Osteoblast (primary cell): ENCODE results near the gene RFX2. TPM values are rescaled to one million over a fixed set of nuclear protein-coding genes. Genes with fewer than 3 reads are reported as not detected.
A peak's percentile ranks its signal among the peaks of the same experiment; 100 is the strongest.
"Not testable (repeated sequence)": the region's sequence is repeated elsewhere in the genome, so short reads cannot be mapped to it uniquely, and the experiment has no call there.

Experiments used
- DNase-seq: peaks from one replicate; pipeline ENCODE4 v3.0.0; 2011; ENCODE audit warnings: low spot score, mixed read lengths; ENCODE audit not compliant: insufficient read length; ENCODE audit errors: missing footprints
- H2AFZ ChIP-seq: 2 replicates; pipeline ENCODE4 v1.6.0; 2011; ENCODE audit warnings: mild to moderate bottlenecking, low read length
- H3K27ac ChIP-seq: 2 replicates; pipeline ENCODE4 v1.5.1; 2011; ENCODE audit warnings: mild to moderate bottlenecking, low read depth, low read length, moderate library complexity
- H3K27me3 ChIP-seq: 2 replicates; pipeline ENCODE4 v1.6.0; 2012; ENCODE audit warnings: mild to moderate bottlenecking, control low read depth, inconsistent platforms, low read length, moderate library complexity; ENCODE audit not compliant: insufficient read depth
- H3K36me3 ChIP-seq: 2 replicates; pipeline ENCODE4 v1.5.1; 2011; ENCODE audit warnings: mild to moderate bottlenecking, low read length, control low read depth, moderate library complexity; ENCODE audit not compliant: insufficient read depth
- H3K4me1 ChIP-seq: 2 replicates; pipeline ENCODE4 v1.5.1; 2011; ENCODE audit warnings: mild to moderate bottlenecking, low read length, control low read depth, moderate library complexity; ENCODE audit not compliant: insufficient read depth
- H3K4me2 ChIP-seq: 2 replicates; pipeline ENCODE4 v1.6.0; 2011; ENCODE audit warnings: mild to moderate bottlenecking, low read length; ENCODE audit not compliant: insufficient read depth
- H3K4me3 ChIP-seq: fragments of 200-600 bp; sonication (generic); 3 replicates; pipeline ENCODE4 v1.5.1; 2012; ENCODE audit warnings: mild to moderate bottlenecking, low read length, inconsistent platforms; ENCODE audit not compliant: insufficient read depth
- H3K79me2 ChIP-seq: 2 replicates; pipeline ENCODE4 v1.6.0; 2012; ENCODE audit warnings: mild to moderate bottlenecking, low read length, control low read depth, inconsistent platforms; ENCODE audit not compliant: insufficient read depth
- H3K9me3 ChIP-seq: 2 replicates; pipeline ENCODE4 v1.5.1; 2011; ENCODE audit warnings: low read depth, low read length, control low read depth
- H4K20me1 ChIP-seq: 2 replicates; pipeline ENCODE4 v1.6.0; 2012; ENCODE audit warnings: mild to moderate bottlenecking, low read length, control low read depth; ENCODE audit not compliant: insufficient read depth
- total RNA-seq: library from RNA; depleted of rRNA; stranded (reverse); fragments of >200 nt; gene quantifications from 2 replicates; pipeline ENCODE4 v1.2.3, GENCODE V29; 2012
- TF ChIP-seq, protein P1 (sequence below): IDR thresholded peaks from 2 replicates; pipeline ENCODE4 v1.5.1; 2011; ENCODE audit warnings: mild to moderate bottlenecking, low read depth, low read length, moderate library complexity; ENCODE audit errors: extremely low read depth

Gene RFX2
- total RNA-seq, 1 donor: 6.2 TPM

DNA sequence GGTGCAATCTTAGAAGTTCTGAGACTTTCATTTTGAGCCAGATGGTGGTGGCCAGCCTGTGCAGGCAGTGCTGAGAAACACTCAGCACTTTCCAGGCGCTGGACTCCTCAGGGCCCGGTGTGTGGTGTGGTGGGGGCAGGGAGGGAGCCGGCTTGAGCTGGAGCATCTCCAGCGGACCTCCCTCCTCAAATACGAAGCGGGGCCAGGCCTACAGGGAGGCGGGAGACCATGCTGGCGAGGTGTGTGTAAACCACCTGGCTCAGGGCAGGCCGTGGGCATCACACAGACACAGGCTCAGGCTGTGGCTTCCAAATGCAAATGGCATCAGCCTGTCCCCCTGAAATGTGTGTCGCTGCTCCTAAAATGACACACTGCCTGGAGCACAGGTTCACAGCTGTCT is 99.1 kb downstream of the RFX2 start:
- Histone ChIP-seq H3K4me3 (no peak overlapping the region), H3K27me3 (no peaks in the 10 kb centered on the region), H3K27ac (no peak overlapping the region), H3K4me1 (no peaks in the 10 kb centered on the region), H3K79me2 (no peaks in the 10 kb centered on the region), H3K9me3 (no peaks in the 10 kb centered on the region), H2AFZ (no peak overlapping the region), H3K36me3 (no peaks in the 10 kb centered on the region), H4K20me1 (no peaks in the 10 kb centered on the region), H3K4me2 (no peak overlapping the region)
- DNase-seq: peak; percentile 83
- TF ChIP-seq, protein P1, sequence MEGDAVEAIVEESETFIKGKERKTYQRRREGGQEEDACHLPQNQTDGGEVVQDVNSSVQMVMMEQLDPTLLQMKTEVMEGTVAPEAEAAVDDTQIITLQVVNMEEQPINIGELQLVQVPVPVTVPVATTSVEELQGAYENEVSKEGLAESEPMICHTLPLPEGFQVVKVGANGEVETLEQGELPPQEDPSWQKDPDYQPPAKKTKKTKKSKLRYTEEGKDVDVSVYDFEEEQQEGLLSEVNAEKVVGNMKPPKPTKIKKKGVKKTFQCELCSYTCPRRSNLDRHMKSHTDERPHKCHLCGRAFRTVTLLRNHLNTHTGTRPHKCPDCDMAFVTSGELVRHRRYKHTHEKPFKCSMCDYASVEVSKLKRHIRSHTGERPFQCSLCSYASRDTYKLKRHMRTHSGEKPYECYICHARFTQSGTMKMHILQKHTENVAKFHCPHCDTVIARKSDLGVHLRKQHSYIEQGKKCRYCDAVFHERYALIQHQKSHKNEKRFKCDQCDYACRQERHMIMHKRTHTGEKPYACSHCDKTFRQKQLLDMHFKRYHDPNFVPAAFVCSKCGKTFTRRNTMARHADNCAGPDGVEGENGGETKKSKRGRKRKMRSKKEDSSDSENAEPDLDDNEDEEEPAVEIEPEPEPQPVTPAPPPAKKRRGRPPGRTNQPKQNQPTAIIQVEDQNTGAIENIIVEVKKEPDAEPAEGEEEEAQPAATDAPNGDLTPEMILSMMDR: no peak

DNA sequence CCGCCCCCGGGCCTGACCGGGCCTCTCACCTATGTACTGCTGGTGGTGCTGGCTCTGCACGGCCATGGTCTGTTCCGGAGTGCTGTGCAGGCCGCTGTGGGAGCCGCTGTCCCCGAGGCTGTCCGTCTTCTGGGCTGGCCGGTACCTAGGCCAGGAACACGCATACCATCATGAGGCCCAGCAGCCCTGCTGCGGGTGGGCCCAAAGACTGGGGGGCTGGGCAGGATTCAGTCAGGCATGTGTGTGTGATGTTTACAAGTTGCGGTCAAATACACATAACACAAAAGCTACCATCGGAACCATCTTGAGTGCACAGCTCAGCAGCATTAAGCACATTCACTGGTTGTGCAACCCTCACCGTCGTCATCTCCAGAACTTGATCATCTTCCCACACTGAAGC is 100.2 kb downstream of the RFX2 start:
- no peak overlapping the region for H3K4me2 ChIP-seq
- H3K79me2 ChIP-seq: no peaks in the 10 kb centered on the region
- TF ChIP-seq, protein P1: no peak
- no peak overlapping the region for H3K4me3 ChIP-seq
- H3K4me1 ChIP-seq: no peaks in the 10 kb centered on the region
- H3K9me3 ChIP-seq: no peaks in the 10 kb centered on the region
- peak; percentile 78 for DNase-seq
- no peaks in the 10 kb centered on the region for H4K20me1 ChIP-seq
- H2AFZ ChIP-seq: no peak overlapping the region
- no peaks in the 10 kb centered on the region for H3K36me3 ChIP-seq
- no peaks in the 10 kb centered on the region for H3K27me3 ChIP-seq
- no peak overlapping the region for H3K27ac ChIP-seq

DNA sequence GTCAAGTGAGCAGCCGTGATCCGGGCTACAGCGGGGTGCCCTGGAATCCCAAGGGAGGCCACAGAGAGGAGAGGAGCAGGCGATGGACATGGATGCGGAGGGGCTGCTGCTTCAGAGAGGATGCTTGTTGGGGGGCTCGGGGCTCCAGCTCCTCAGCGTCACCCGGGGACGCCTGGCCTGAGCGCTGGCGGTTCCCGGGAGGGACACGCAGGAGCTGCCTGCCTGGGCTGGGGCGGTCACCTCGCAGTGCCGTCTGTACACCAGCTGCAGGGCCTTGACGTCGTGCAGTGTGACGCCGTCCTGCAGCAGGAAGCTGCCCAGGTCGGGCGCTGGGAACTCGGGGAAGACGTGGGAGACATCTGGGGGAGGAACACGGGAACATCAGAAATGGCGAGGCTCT is 102.4 kb downstream of the RFX2 start:
- no peak overlapping the region for H2AFZ ChIP-seq
- no peaks in the 10 kb centered on the region for H3K9me3 ChIP-seq
- TF ChIP-seq, protein P1: no peak
- H3K36me3 ChIP-seq: no peaks in the 10 kb centered on the region
- no peak overlapping the region for H3K4me3 ChIP-seq
- DNase-seq: peak; percentile 35
- no peaks in the 10 kb centered on the region for H4K20me1 ChIP-seq
- H3K27me3 ChIP-seq: no peaks in the 10 kb centered on the region
- no peak overlapping the region for H3K27ac ChIP-seq
- no peak overlapping the region for H3K4me2 ChIP-seq
- H3K4me1 ChIP-seq: no peaks in the 10 kb centered on the region
- no peaks in the 10 kb centered on the region for H3K79me2 ChIP-seq

DNA sequence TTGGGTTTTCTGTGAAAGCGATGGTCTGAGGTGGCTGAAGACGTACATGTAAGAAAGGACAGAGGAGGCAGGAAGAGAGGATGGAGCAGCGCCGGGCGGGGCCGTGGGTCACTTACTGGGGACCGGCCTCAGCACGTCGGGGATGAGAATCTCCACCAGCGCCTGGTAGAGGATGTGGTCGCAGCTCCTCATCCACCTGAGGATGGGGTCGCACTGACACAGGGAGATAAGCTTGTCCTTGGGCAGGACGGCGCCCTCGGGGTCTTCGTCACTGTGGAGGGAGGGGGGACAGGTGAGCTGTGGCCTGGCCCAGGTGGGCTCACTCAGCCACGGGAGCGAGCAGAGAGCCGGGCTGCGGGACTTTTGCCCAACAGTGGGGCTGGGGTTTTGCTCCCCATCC is 103.4 kb downstream of the RFX2 start:
- no peaks in the 10 kb centered on the region for H3K9me3 ChIP-seq
- peak; percentile 34 for DNase-seq
- no peak overlapping the region for H3K4me2 ChIP-seq

DNA sequence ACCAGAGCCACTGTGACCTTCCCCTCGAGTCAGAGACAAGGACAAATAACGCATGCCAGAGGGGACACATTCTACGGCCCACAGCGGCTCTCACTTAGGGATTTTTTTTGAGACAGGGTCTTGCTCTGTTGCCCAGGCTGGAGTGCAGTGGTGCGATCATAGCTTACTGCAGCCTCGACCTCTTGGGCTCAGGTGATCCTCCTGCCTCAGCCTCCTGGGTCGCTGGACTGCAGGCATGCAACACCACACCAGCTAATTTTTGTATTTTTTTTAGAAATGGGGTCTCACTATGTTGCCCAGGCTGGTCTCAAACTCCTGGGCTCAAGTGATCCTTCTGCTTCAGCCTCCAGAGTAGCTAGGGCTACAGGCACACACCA is 104.2 kb downstream of the RFX2 start:
- H3K36me3 ChIP-seq, H3K4me3 ChIP-seq, DNase-seq, H4K20me1 ChIP-seq, H2AFZ ChIP-seq, H3K27me3 ChIP-seq, H3K79me2 ChIP-seq, H3K4me2 ChIP-seq, H3K9me3 ChIP-seq, H3K27ac ChIP-seq, H3K4me1 ChIP-seq: not testable (repeated sequence)

More for the DNA sequence above, 103.4 kb downstream of the RFX2 start:
- no peaks in the 10 kb centered on the region for H3K4me1 ChIP-seq
- no peak overlapping the region for H3K4me3 ChIP-seq
- TF ChIP-seq, protein P1: no peak
- H3K36me3 ChIP-seq: no peaks in the 10 kb centered on the region
- no peak overlapping the region for H3K27ac ChIP-seq
- H2AFZ ChIP-seq: no peak overlapping the region
- no peaks in the 10 kb centered on the region for H3K79me2 ChIP-seq
- H4K20me1 ChIP-seq: no peaks in the 10 kb centered on the region
- no peaks in the 10 kb centered on the region for H3K27me3 ChIP-seq
